Skeletal muscle satellite cell (primary cell): ENCODE results near the gene ROR1.
A peak's percentile ranks its signal among the peaks of the same experiment; 100 is the strongest.

Experiments used
- H3K27me3 ChIP-seq: 2 replicates; pipeline ENCODE4 v1.7.0; 2013; ENCODE audit warnings: low read length; ENCODE audit not compliant: control insufficient read depth, insufficient read depth
- H3K36me3 ChIP-seq: 2 replicates; pipeline ENCODE4 v1.7.0; 2013; ENCODE audit warnings: mild to moderate bottlenecking, control low read depth, low read length; ENCODE audit not compliant: insufficient read depth
- H3K4me1 ChIP-seq: 2 replicates; pipeline ENCODE4 v1.7.0; 2013; ENCODE audit warnings: low read length; ENCODE audit not compliant: control insufficient read depth, insufficient read depth
- H3K4me2 ChIP-seq: 2 replicates; pipeline ENCODE4 v1.7.0; 2013; ENCODE audit warnings: mild to moderate bottlenecking, low read length
- H3K4me3 ChIP-seq: 2 replicates; pipeline ENCODE4 v1.7.0; 2013; ENCODE audit warnings: low read length
- H3K9ac ChIP-seq: 2 replicates; pipeline ENCODE4 v1.7.0; 2013; ENCODE audit warnings: mild to moderate bottlenecking, low read depth, low read length, moderate library complexity
- H3K9me3 ChIP-seq: replicated peaks from 2 replicates; pipeline ENCODE4 v1.7.0; 2013; ENCODE audit warnings: mild to moderate bottlenecking, control low read depth, low read length

ROR1 gene

GRCh38 chr1:63975481-63975880 lies 201.7 kb downstream of the ROR1 start:
- Histone ChIP-seq H3K9ac (peak overlapping the region; percentile 4), H3K4me1 (peaks cover 6% of the 10 kb centered on the region), H3K27me3 (no peaks in the 10 kb centered on the region), H3K36me3 (no peaks in the 10 kb centered on the region), H3K9me3 (no peaks in the 10 kb centered on the region), H3K4me2 (peak overlapping the region; percentile 15), H3K4me3 (no peak overlapping the region)

GRCh38 chr1:63976006-63976405 lies 202.2 kb downstream of the ROR1 start:
- H3K4me2 ChIP-seq: peak overlapping the region; percentile 15
- no peak overlapping the region for H3K4me3 ChIP-seq
- no peaks in the 10 kb centered on the region for H3K27me3 ChIP-seq
- H3K4me1 ChIP-seq: peaks cover 6% of the 10 kb centered on the region
- no peaks in the 10 kb centered on the region for H3K36me3 ChIP-seq
- H3K9ac ChIP-seq: no peak overlapping the region
- no peaks in the 10 kb centered on the region for H3K9me3 ChIP-seq

GRCh38 chr1:63977466-63977865 lies 203.6 kb downstream of the ROR1 start:
- Histone ChIP-seq H3K27me3 (no peaks in the 10 kb centered on the region), H3K4me2 (no peak overlapping the region), H3K36me3 (no peaks in the 10 kb centered on the region), H3K9ac (no peak overlapping the region), H3K4me1 (peaks cover 6% of the 10 kb centered on the region), H3K9me3 (no peaks in the 10 kb centered on the region), H3K4me3 (no peak overlapping the region)

- Histone ChIP-seq H3K9me3 (no peaks in the 10 kb centered on the region), H3K9ac (no peak overlapping the region), H3K4me3 (no peak overlapping the region), H3K4me1 (peaks cover 14% of the 10 kb centered on the region), H3K36me3 (no peaks in the 10 kb centered on the region), H3K27me3 (no peaks in the 10 kb centered on the region), H3K4me2 (no peak overlapping the region)
Observed at GRCh38 chr1:63980740-63981407, 207.1 kb downstream of the ROR1 start.

GRCh38 chr1:63981408-63981773 lies 207.6 kb downstream of the ROR1 start:
- H3K9me3 ChIP-seq: no peaks in the 10 kb centered on the region
- H3K4me1 ChIP-seq: peaks cover 14% of the 10 kb centered on the region

GRCh38 chr1:63982201-63982600 lies 208.4 kb downstream of the ROR1 start:
- Histone ChIP-seq H3K4me3 (no peak overlapping the region), H3K4me1 (peaks cover 20% of the 10 kb centered on the region), H3K9ac (no peak overlapping the region), H3K27me3 (no peaks in the 10 kb centered on the region), H3K9me3 (no peaks in the 10 kb centered on the region), H3K4me2 (no peak overlapping the region), H3K36me3 (no peaks in the 10 kb centered on the region)

More at GRCh38 chr1:63981408-63981773, 207.6 kb downstream of the ROR1 start:
- Histone ChIP-seq H3K4me2 (no peak overlapping the region), H3K9ac (no peak overlapping the region), H3K36me3 (no peaks in the 10 kb centered on the region), H3K4me3 (no peak overlapping the region), H3K27me3 (no peaks in the 10 kb centered on the region)

GRCh38 chr1:63983391-63984256 lies 209.8 kb downstream of the ROR1 start:
- Histone ChIP-seq H3K36me3 (no peaks in the 10 kb centered on the region), H3K9ac (no peak overlapping the region), H3K27me3 (no peaks in the 10 kb centered on the region), H3K4me2 (no peak overlapping the region), H3K9me3 (no peaks in the 10 kb centered on the region), H3K4me3 (no peak overlapping the region), H3K4me1 (peaks cover 24% of the 10 kb centered on the region)

- Histone ChIP-seq H3K4me3 (no peak overlapping the region), H3K27me3 (no peaks in the 10 kb centered on the region), H3K9ac (no peak overlapping the region), H3K4me2 (no peak overlapping the region), H3K9me3 (no peaks in the 10 kb centered on the region), H3K4me1 (peaks cover 24% of the 10 kb centered on the region), H3K36me3 (no peaks in the 10 kb centered on the region)
Observed at GRCh38 chr1:63984257-63984929, 210.6 kb downstream of the ROR1 start.

GRCh38 chr1:63984930-63985290 lies 211.1 kb downstream of the ROR1 start:
- H3K4me3 ChIP-seq: no peak overlapping the region
- H3K4me1 ChIP-seq: peaks cover 24% of the 10 kb centered on the region
- H3K27me3 ChIP-seq: no peaks in the 10 kb centered on the region
- H3K4me2 ChIP-seq: no peak overlapping the region
- H3K9ac ChIP-seq: no peak overlapping the region
- no peaks in the 10 kb centered on the region for H3K9me3 ChIP-seq
- no peaks in the 10 kb centered on the region for H3K36me3 ChIP-seq

GRCh38 chr1:63987014-63987627 lies 213.3 kb downstream of the ROR1 start:
- Histone ChIP-seq H3K36me3 (no peaks in the 10 kb centered on the region), H3K4me1 (peaks cover 24% of the 10 kb centered on the region), H3K9me3 (no peaks in the 10 kb centered on the region), H3K27me3 (no peaks in the 10 kb centered on the region), H3K4me2 (no peak overlapping the region), H3K9ac (no peak overlapping the region), H3K4me3 (no peak overlapping the region)

GRCh38 chr1:63987628-63988024 lies 213.8 kb downstream of the ROR1 start:
- Histone ChIP-seq H3K9ac (no peak overlapping the region), H3K4me2 (no peak overlapping the region), H3K4me3 (no peak overlapping the region), H3K9me3 (no peaks in the 10 kb centered on the region), H3K36me3 (no peaks in the 10 kb centered on the region), H3K4me1 (peaks cover 24% of the 10 kb centered on the region), H3K27me3 (no peaks in the 10 kb centered on the region)
